IPS-15b (cell line): ENCODE results near the gene SLC25A26.

ENCODE experiments used
- H3K27me3 ChIP-seq: one replicate; pipeline ENCODE4 v1.6.1; 2013; ENCODE audit warnings: low read length; ENCODE audit not compliant: control insufficient read depth, insufficient read depth
- H3K36me3 ChIP-seq: one replicate; pipeline ENCODE4 v1.6.1; 2013; ENCODE audit warnings: low read length; ENCODE audit not compliant: control insufficient read depth, insufficient read depth
- H3K4me1 ChIP-seq: one replicate; pipeline ENCODE4 v1.6.1; 2013; ENCODE audit warnings: mild to moderate bottlenecking, low read length; ENCODE audit not compliant: control insufficient read depth, insufficient read depth
- H3K4me3 ChIP-seq: one replicate; pipeline ENCODE4 v1.5.1; 2013; ENCODE audit warnings: low read depth, low read length
- H3K9ac ChIP-seq: one replicate; pipeline ENCODE4 v1.6.1; 2013; ENCODE audit warnings: low read depth, mild to moderate bottlenecking, low read length
- H3K9me3 ChIP-seq: one replicate; pipeline ENCODE4 v1.6.1; 2013; ENCODE audit warnings: mild to moderate bottlenecking, low read length; ENCODE audit not compliant: control insufficient read depth, insufficient read depth

The SLC25A26 gene

DNA sequence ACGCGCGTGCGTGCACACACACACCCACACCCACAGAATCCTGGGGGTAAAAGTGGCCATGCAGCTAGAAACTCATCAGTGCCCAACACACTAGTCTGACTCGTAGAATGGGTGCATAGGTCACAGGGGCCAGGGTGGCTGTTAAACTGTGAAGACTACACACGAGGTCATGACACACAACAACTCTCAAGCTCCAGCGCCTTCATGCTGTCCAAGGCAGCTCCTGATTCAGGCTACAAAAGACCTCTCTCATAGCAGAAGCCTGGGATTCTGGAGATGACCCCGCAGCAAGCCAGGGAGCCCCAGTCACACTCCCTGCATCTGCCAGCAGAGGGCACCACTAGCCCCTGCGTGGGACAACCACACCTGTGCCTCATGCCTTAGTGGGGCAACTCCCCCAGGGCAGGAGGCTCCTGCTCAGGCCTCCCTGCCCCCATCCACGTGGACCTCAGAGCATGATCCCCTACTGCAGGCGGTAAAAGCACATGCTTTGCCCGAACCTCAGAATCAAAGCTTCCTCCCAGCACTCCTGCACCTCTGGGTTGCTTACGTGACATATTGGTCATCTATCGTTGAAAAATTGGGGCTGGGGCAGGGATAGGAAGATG is 186.9 kb downstream of the SLC25A26 start:
- Histone ChIP-seq H3K4me3 (no peak overlapping the region), H3K4me1 (no peaks in the 10 kb centered on the region), H3K27me3 (no peaks in the 10 kb centered on the region), H3K9ac (no peak overlapping the region), H3K36me3 (peaks cover 82% of the 10 kb centered on the region), H3K9me3 (no peaks in the 10 kb centered on the region)

GRCh38 chr3:66409771-66410754 is 189.3 kb downstream of the SLC25A26 start:
- H3K4me1 ChIP-seq: no peaks in the 10 kb centered on the region

GRCh38 chr3:66410976-66411375 is 190.2 kb downstream of the SLC25A26 start:
- Histone ChIP-seq H3K36me3 (peaks cover 82% of the 10 kb centered on the region), H3K27me3 (no peaks in the 10 kb centered on the region), H3K4me3 (no peak overlapping the region), H3K4me1 (no peaks in the 10 kb centered on the region), H3K9me3 (no peaks in the 10 kb centered on the region), H3K9ac (no peak overlapping the region)

More at GRCh38 chr3:66409771-66410754, 189.3 kb downstream of the SLC25A26 start:
- Histone ChIP-seq H3K36me3 (peaks cover 83% of the 10 kb centered on the region), H3K9me3 (no peaks in the 10 kb centered on the region), H3K27me3 (no peaks in the 10 kb centered on the region), H3K4me3 (no peak overlapping the region), H3K9ac (no peak overlapping the region)

GRCh38 chr3:66411474-66411873 is 190.7 kb downstream of the SLC25A26 start:
- Histone ChIP-seq H3K9me3 (no peaks in the 10 kb centered on the region), H3K4me1 (no peaks in the 10 kb centered on the region), H3K36me3 (peaks cover 82% of the 10 kb centered on the region), H3K9ac (no peak overlapping the region), H3K27me3 (no peaks in the 10 kb centered on the region), H3K4me3 (no peak overlapping the region)

DNA sequence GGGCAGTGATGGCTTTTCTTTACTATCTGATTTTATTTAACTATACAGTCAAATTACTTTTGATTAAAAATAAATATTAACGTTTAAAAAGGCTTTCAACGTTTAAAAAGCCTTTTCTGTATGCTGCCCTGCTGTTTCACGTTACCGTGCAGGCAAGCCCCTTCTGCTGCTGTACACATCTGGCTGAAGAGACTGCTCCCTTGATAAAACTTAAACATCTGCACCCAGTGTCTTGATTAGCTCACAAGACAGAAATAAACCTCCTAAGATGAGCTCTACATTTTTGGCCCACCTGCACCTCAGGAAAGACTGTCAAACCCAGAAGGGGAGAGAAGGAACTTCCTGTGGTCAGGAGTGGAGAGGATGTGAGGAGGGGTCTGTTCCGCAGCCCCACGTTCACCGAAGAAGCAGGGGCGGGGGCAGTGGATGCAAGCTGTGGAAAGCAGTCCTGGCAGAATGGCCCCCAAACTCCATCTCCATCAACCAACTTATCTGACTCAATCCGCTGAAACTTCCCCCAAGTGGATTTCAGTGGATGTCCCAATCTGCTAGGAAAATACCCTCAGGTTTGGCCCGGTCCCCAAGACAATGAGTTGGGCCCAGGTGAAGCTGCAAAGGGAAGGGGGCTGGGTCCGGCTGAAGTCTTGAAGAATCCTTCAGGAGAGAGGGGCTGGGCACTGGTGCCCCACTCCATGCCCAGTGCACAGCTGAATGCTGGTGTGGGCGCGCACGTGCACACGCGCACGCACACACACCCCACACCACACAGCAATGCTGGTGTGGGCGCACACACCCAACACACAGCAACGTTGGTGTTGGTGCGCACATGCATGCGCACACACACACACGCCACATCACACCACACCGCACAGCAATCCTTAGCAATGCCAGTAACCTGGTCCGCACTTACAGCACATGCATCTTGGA is 191.4 kb downstream of the SLC25A26 start:
- H3K27me3 ChIP-seq: no peaks in the 10 kb centered on the region
- H3K4me3 ChIP-seq: no peak overlapping the region
- H3K9me3 ChIP-seq: no peaks in the 10 kb centered on the region
- H3K36me3 ChIP-seq: peaks cover 79% of the 10 kb centered on the region
- no peak overlapping the region for H3K9ac ChIP-seq
- no peaks in the 10 kb centered on the region for H3K4me1 ChIP-seq

GRCh38 chr3:66413151-66413751 is 192.4 kb downstream of the SLC25A26 start:
- no peaks in the 10 kb centered on the region for H3K27me3 ChIP-seq
- no peak overlapping the region for H3K4me3 ChIP-seq
- peaks cover 69% of the 10 kb centered on the region for H3K36me3 ChIP-seq
- H3K9ac ChIP-seq: no peak overlapping the region
- H3K4me1 ChIP-seq: no peaks in the 10 kb centered on the region
- no peaks in the 10 kb centered on the region for H3K9me3 ChIP-seq

DNA sequence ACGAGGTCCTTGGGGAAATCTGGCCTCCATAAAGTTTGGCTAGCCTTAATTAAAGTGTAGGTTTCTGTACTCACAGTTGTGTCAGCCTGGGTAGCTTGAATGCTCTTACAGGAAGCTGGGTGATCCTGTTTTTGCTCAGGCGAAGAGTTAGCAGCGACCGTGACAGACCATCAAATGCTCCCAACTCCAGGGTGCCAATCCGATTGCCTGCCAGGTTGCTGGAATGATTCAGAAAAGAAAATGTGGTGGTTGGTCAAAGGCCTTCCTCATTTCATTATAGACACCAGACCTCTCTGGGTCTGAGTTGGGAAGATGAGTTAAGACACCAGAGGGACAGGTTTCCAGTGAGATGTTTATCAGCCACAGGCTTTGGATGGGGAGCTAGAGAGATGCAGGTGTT is 194.0 kb downstream of the SLC25A26 start:
- Histone ChIP-seq H3K4me3 (no peak overlapping the region), H3K9ac (no peak overlapping the region), H3K27me3 (no peaks in the 10 kb centered on the region), H3K4me1 (peaks cover 3% of the 10 kb centered on the region), H3K9me3 (no peaks in the 10 kb centered on the region), H3K36me3 (peaks cover 63% of the 10 kb centered on the region)

DNA sequence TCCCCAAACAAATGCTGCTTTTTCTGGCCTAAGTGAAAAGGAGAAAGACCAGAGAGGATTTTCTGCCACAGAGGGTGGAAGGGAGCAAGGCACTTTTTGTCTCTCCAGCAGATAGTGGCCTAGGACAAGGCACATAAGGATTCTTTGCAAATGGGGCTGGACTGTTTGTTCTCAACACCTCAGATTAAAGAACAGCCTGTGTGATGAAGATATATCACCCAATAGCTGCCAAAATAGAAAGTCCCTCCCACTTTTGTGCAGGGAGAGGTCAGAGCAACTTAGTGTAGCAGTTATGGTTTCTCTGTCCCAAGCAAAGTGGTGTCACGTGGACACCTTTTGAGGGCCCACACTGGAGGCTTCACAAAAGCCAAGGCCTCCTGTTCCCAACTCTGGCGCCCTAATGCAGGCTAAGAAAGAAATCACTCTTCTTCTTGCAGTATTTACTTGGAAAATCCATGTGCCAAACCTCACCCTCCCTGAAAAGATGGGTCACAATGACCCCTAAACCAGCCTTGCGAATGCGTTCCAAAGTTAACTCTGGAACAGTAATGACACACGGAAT is 195.1 kb downstream of the SLC25A26 start:
- no peaks in the 10 kb centered on the region for H3K27me3 ChIP-seq
- H3K4me1 ChIP-seq: peaks cover 3% of the 10 kb centered on the region

GRCh38 chr3:66416556-66417304 is 195.9 kb downstream of the SLC25A26 start:
- Histone ChIP-seq H3K9ac (no peak overlapping the region), H3K9me3 (peaks cover 11% of the 10 kb centered on the region), H3K4me1 (peaks cover 3% of the 10 kb centered on the region), H3K27me3 (no peaks in the 10 kb centered on the region), H3K36me3 (peaks cover 49% of the 10 kb centered on the region), H3K4me3 (no peak overlapping the region)

More for the DNA sequence above, 195.1 kb downstream of the SLC25A26 start:
- Histone ChIP-seq H3K36me3 (peaks cover 52% of the 10 kb centered on the region), H3K9ac (no peak overlapping the region), H3K4me3 (no peak overlapping the region), H3K9me3 (peaks cover 7% of the 10 kb centered on the region)

- H3K27me3 ChIP-seq: no peaks in the 10 kb centered on the region
- no peak overlapping the region for H3K4me3 ChIP-seq
- H3K9me3 ChIP-seq: peaks cover 17% of the 10 kb centered on the region
- H3K9ac ChIP-seq: no peak overlapping the region
- H3K4me1 ChIP-seq: peaks cover 3% of the 10 kb centered on the region
- H3K36me3 ChIP-seq: peaks cover 36% of the 10 kb centered on the region
Observed at GRCh38 chr3:66418475-66418931, 197.7 kb downstream of the SLC25A26 start.
